Upper lobe of left lung (tissue), 6 donors: ENCODE results near the gene RRAGA. TPM values are rescaled to one million over a fixed set of nuclear protein-coding genes. Genes with fewer than 3 reads are reported as not detected.
A peak's percentile ranks its signal among the peaks of the same experiment; 100 is the strongest.

ENCODE experiments used
- ATAC-seq, 2 donors: fragments of 200-7000 bp; cut with Tn5 transposase; one replicate each; pipeline ENCODE4 v1.9.1; 2022; ENCODE audit warnings: mild to moderate bottlenecking in 2 of 2, moderate library complexity in 2 of 2; ENCODE audit not compliant: low FRiP score in 2 of 2
- DNase-seq, 2 donors: peaks; one replicate each; pipeline ENCODE4 v3.0.0-alpha.2; 2019 to 2020
- H3K27ac ChIP-seq, 4 donors: fragments of 200-600 bp; sonication (generic); one replicate each; pipeline ENCODE4 v1.5.1; 2016 to 2019
- H3K27me3 ChIP-seq, 4 donors: fragments of 200-600 bp; sonication (generic); one replicate each; pipeline ENCODE4 v1.5.1; 2017 to 2019
- H3K36me3 ChIP-seq, 4 donors: fragments of 200-600 bp; sonication (generic); one replicate each; pipeline ENCODE4 v1.5.1; 2016 to 2019
- H3K4me1 ChIP-seq, 4 donors: fragments of 200-600 bp; sonication (generic); one replicate each; pipeline ENCODE4 v1.5.1; 2018 to 2019
- H3K4me3 ChIP-seq, 4 donors: fragments of 200-600 bp; sonication (generic); one replicate each; pipeline ENCODE4 v1.5.1; 2017 to 2019; ENCODE audit warnings: mild to moderate bottlenecking in 2 of 4, moderate library complexity in 1 of 4
- H3K9me3 ChIP-seq, 4 donors: fragments of 200-600 bp; sonication (generic); one replicate each; pipeline ENCODE4 v1.5.1; 2018 to 2019
- EP300 ChIP-seq, 4 donors: sonication (generic); formaldehyde crosslinking; IDR thresholded peaks; one replicate each; pipeline ENCODE4 v1.5.1; 2017; ENCODE audit warnings: antibody characterized with exemption in 4 of 4, control low read depth in 2 of 4
- POLR2A ChIP-seq, 4 donors: fragments of 450-650 bp; IDR thresholded peaks; one replicate each; pipeline ENCODE4 v1.5.1; 2016 to 2017; ENCODE audit warnings: antibody characterized with exemption in 4 of 4, mild to moderate bottlenecking in 2 of 4
- POLR2AphosphoS5 ChIP-seq, 2 donors: sonication (generic); formaldehyde crosslinking; IDR thresholded peaks; one replicate each; pipeline ENCODE4 v1.5.1; 2017; ENCODE audit warnings: antibody characterized with exemption in 2 of 2
- WGBS, 2 donors: methylation state at CpG; one replicate each; pipeline ENCODE4 v1.1.5; 2017 to 2018; 5-methylcytosine and 5-hydroxymethylcytosine counted together
- total RNA-seq, 6 donors: library from RNA; depleted of rRNA in 4 of 6; stranded (reverse); fragments of >200 nt in 4 of 6; gene quantifications; one replicate each; pipeline versions ENCODE4 v1.1.0 to v1.2.1, GENCODE V29; 2016 to 2021
- TF ChIP-seq, protein P1 (sequence below), 6 experiments: fragments of 450-650 bp in 4 of 6; fragments of 200-600 bp in 2 of 6; sonication (generic) in 2 of 6; IDR thresholded peaks; one replicate each; pipeline ENCODE4 v1.5.1; 2016 to 2019; ENCODE audit warnings: antibody characterized with exemption in 6 of 6
- donor health status: DM: no; HTN: no; CAD: no; lungs with moderate emphysema.
- donor health status: DM: no; HTN: yes; CAD: no; lungs with severe emphysema.

The RRAGA gene, protein sequence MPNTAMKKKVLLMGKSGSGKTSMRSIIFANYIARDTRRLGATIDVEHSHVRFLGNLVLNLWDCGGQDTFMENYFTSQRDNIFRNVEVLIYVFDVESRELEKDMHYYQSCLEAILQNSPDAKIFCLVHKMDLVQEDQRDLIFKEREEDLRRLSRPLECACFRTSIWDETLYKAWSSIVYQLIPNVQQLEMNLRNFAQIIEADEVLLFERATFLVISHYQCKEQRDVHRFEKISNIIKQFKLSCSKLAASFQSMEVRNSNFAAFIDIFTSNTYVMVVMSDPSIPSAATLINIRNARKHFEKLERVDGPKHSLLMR
- total RNA-seq = 10 to 100 TPM; 31.4 to 76.0 (median 48.5) TPM

- ATAC-seq = peak; percentile 95 to 98
- DNase-seq = peak; percentile 93 to 99
- TF ChIP-seq, protein P1, sequence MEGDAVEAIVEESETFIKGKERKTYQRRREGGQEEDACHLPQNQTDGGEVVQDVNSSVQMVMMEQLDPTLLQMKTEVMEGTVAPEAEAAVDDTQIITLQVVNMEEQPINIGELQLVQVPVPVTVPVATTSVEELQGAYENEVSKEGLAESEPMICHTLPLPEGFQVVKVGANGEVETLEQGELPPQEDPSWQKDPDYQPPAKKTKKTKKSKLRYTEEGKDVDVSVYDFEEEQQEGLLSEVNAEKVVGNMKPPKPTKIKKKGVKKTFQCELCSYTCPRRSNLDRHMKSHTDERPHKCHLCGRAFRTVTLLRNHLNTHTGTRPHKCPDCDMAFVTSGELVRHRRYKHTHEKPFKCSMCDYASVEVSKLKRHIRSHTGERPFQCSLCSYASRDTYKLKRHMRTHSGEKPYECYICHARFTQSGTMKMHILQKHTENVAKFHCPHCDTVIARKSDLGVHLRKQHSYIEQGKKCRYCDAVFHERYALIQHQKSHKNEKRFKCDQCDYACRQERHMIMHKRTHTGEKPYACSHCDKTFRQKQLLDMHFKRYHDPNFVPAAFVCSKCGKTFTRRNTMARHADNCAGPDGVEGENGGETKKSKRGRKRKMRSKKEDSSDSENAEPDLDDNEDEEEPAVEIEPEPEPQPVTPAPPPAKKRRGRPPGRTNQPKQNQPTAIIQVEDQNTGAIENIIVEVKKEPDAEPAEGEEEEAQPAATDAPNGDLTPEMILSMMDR (IDR thresholded peaks at IDR 0.05) = peak; percentile 74 to 95 (median 91)
- peak in 3 of 4 donors; percentile 86 to 93 (median 88) for TF ChIP-seq POLR2A (IDR thresholded peaks at IDR 0.05)
- TF ChIP-seq EP300 (IDR thresholded peaks at IDR 0.05) = no peak
- peak; percentile 93 to 94 for TF ChIP-seq POLR2AphosphoS5 (IDR thresholded peaks at IDR 0.05)
- WGBS, 2 donors = 0 to 1% methylated on average over 16 to 82 of the region's 82 CpGs
- Histone ChIP-seq H3K36me3 (peaks cover 0 to 2% (median 0%) of the 10 kb centered on the region in 4 donors), H3K4me3 (peak within 1 kb of the TSS; percentile 67 to 82 (median 68)), H3K27me3 (no peaks in the 10 kb centered on the region), H3K27ac (peak within 1 kb of the TSS; percentile 89 to 96 (median 92)), H3K4me1 (peaks cover 33 to 39% (median 35%) of the 10 kb centered on the region in 4 donors), H3K9me3 (no peaks in the 10 kb centered on the region)
These were observed at the start of gene RRAGA for GRCh38 chr9:19048966-19049916. RRAGA (plus strand) TSS chr9:19049427; CDS start chr9:19049660, 233 bp downstream.

DNA sequence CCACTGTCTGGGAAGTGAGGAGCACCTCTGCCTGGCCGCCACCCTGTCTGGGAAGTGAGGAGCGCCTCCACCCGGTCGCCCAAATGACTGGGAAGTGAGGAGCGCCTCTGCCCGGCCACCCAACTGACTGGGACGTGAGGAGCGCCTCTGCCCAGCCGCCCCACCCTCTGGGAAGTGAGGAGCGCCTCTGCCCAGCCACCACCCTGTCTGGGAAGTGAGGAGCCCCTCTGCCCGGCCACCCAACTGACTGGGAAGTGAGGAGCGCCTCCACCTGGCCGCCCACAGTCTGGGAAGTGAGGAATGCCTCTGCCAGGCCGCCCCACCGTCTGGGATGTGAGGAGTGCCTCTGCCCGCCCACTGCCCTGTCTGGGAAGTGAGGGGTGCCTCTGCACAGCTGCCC is 49.1 kb upstream of the RRAGA start:
- Histone ChIP-seq H3K27ac (no peak overlapping the region), H3K4me3 (no peak overlapping the region), H3K36me3 (no peaks in the 10 kb centered on the region), H3K9me3 (peaks cover 0 to 3% (median 0%) of the 10 kb centered on the region in 4 donors), H3K27me3 (no peaks in the 10 kb centered on the region), H3K4me1 (no peaks in the 10 kb centered on the region)
- TF ChIP-seq POLR2AphosphoS5 (IDR thresholded peaks at IDR 0.05) = no peak
- TF ChIP-seq POLR2A (IDR thresholded peaks at IDR 0.05) = no peak
- TF ChIP-seq, protein P1 (IDR thresholded peaks at IDR 0.05) = no peak
- no peak for TF ChIP-seq EP300 (IDR thresholded peaks at IDR 0.05)
- ATAC-seq (no peak), DNase-seq (peak in 1 of 2 donors; percentile 38)
- WGBS, 2 donors = 82 to 86% methylated on average over 10 to 16 of the region's 16 CpGs

GRCh38 chr9:19009391-19009965 is 39.7 kb upstream of the RRAGA start:
- no peaks in the 10 kb centered on the region for H3K27me3 ChIP-seq
- H3K4me3 ChIP-seq = no peak overlapping the region
- no peak overlapping the region for H3K27ac ChIP-seq
- H3K4me1 ChIP-seq = no peaks in the 10 kb centered on the region
- WGBS, 2 donors = 76 to 87% methylated on average over 5 of the region's 5 CpGs
- no peaks in the 10 kb centered on the region for H3K9me3 ChIP-seq
- no peak for DNase-seq
- TF ChIP-seq POLR2A (IDR thresholded peaks at IDR 0.05) (no peak), EP300 (IDR thresholded peaks at IDR 0.05) (no peak), POLR2AphosphoS5 (IDR thresholded peaks at IDR 0.05) (no peak)
- TF ChIP-seq, protein P1 (IDR thresholded peaks at IDR 0.05) = no peak
- no peaks in the 10 kb centered on the region for H3K36me3 ChIP-seq
- ATAC-seq = no peak

DNA sequence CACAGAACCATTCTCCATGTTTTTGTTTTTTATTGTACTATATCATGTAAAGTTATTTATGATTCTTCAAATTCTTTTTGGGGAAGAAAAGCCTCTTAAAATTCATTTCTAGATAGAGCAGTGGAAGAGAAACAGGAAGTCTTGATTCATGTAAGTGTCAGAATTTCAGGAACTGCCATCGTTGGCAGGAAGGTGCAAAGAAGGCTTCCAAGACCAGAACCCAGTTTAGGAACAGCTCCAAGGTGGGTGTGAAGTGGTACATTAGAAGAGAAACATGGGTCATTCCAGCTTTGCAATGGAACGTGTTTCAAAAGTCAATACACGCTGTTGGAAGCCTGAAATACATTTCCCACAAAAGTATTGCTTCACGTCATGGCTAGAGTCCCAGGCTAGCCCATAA is 31.0 kb upstream of the RRAGA start:
- DNase-seq (no peak), ATAC-seq (no peak)
- Histone ChIP-seq H3K27me3 (no peaks in the 10 kb centered on the region), H3K36me3 (no peaks in the 10 kb centered on the region), H3K9me3 (no peaks in the 10 kb centered on the region), H3K4me1 (no peaks in the 10 kb centered on the region), H3K4me3 (no peak overlapping the region), H3K27ac (no peak overlapping the region)
- WGBS, 2 donors = 32 to 39% methylated on average over 4 of the region's 4 CpGs
- TF ChIP-seq POLR2AphosphoS5 (IDR thresholded peaks at IDR 0.05) (no peak), POLR2A (IDR thresholded peaks at IDR 0.05) (no peak), EP300 (IDR thresholded peaks at IDR 0.05) (no peak)
- TF ChIP-seq, protein P1 (IDR thresholded peaks at IDR 0.05) = no peak
